GM23248 (cell line): ENCODE data around the gene C1QL3. TPM values are rescaled to one million over a fixed set of nuclear protein-coding genes. Genes with fewer than 3 reads are reported as not detected.

Experiments
- DNase-seq: peaks from one replicate; pipeline ENCODE4 v3.0.0-alpha.2; 2015
- H2AFZ ChIP-seq: fragments of 200-600 bp; sonication (generic); 2 replicates; pipeline ENCODE4 v1.6.1; 2016; ENCODE audit warnings: antibody characterized with exemption
- H3F3A ChIP-seq: fragments of 200-600 bp; sonication (generic); 2 replicates; pipeline ENCODE4 v1.6.1; 2016; ENCODE audit warnings: mild to moderate bottlenecking, antibody characterized with exemption, mixed run types; ENCODE audit not compliant: insufficient read depth
- H3K27ac ChIP-seq: fragments of 200-600 bp; sonication (generic); 2 replicates; pipeline ENCODE4 v1.5.1; 2016; ENCODE audit warnings: mild to moderate bottlenecking
- H3K27me3 ChIP-seq: fragments of 200-600 bp; sonication (generic); replicated peaks from 2 replicates; pipeline ENCODE4 v1.6.1; 2016; ENCODE audit warnings: mild to moderate bottlenecking; ENCODE audit not compliant: insufficient read depth
- H3K36me3 ChIP-seq: fragments of 200-600 bp; sonication (generic); 2 replicates; pipeline ENCODE4 v1.6.1; 2016; ENCODE audit warnings: low read depth, mild to moderate bottlenecking
- H3K4me1 ChIP-seq: fragments of 200-600 bp; sonication (generic); 2 replicates; pipeline ENCODE4 v1.6.1; 2016; ENCODE audit warnings: mild to moderate bottlenecking; ENCODE audit not compliant: insufficient read depth
- H3K4me2 ChIP-seq: fragments of 200-600 bp; sonication (generic); one replicate; pipeline ENCODE4 v1.6.1; 2016; ENCODE audit warnings: mild to moderate bottlenecking; ENCODE audit not compliant: unreplicated experiment
- H3K4me3 ChIP-seq: fragments of 200-600 bp; sonication (generic); 2 replicates; pipeline ENCODE4 v1.5.1; 2016; ENCODE audit warnings: mild to moderate bottlenecking
- H3K79me2 ChIP-seq: fragments of 200-600 bp; sonication (generic); 2 replicates; pipeline ENCODE4 v1.6.1; 2016; ENCODE audit warnings: mild to moderate bottlenecking; ENCODE audit not compliant: insufficient read depth
- H3K9ac ChIP-seq: fragments of 200-600 bp; sonication (generic); 2 replicates; pipeline ENCODE4 v1.6.1; 2016; ENCODE audit warnings: mild to moderate bottlenecking
- H3K9me2 ChIP-seq: fragments of 200-600 bp; sonication (generic); 2 replicates; pipeline ENCODE4 v1.6.1; 2016; ENCODE audit warnings: mixed run types, mild to moderate bottlenecking, moderate library complexity; ENCODE audit not compliant: insufficient read depth
- H3K9me3 ChIP-seq: fragments of 200-600 bp; sonication (generic); one replicate; pipeline ENCODE4 v1.6.1; 2017; ENCODE audit warnings: low read depth
- H4K20me1 ChIP-seq: fragments of 200-600 bp; sonication (generic); 2 replicates; pipeline ENCODE4 v1.6.0; 2016; ENCODE audit not compliant: insufficient read depth
- EZH2 ChIP-seq: fragments of 200-600 bp; sonication (generic); IDR thresholded peaks from 2 replicates; pipeline ENCODE4 v1.6.1; 2018; ENCODE audit warnings: antibody characterized with exemption, mild to moderate bottlenecking; ENCODE audit not compliant: insufficient read depth, poor library complexity, severe bottlenecking
- EZH2phosphoT487 ChIP-seq: fragments of 200-600 bp; sonication (generic); IDR thresholded peaks from 2 replicates; pipeline ENCODE4 v1.6.1; 2018; ENCODE audit warnings: antibody characterized with exemption, moderate library complexity, mild to moderate bottlenecking, low read depth; ENCODE audit not compliant: insufficient read depth
- WGBS, 2 experiments: methylation state at CpG; one replicate each; pipeline ENCODE4 v1.1.6; 2015 to 2017; ENCODE audit warnings: low lambda C conversion rate in 2 of 2, low coverage in 1 of 2; ENCODE audit errors: missing lambda C conversion rate in 2 of 2; 5-methylcytosine and 5-hydroxymethylcytosine counted together
- in situ Hi-C: fragments of 300-500 bp; cut with MboI; formaldehyde crosslinking; loops from 2 replicates; pipeline ENCODE4 v1.15.0; 2020
- polyA plus RNA-seq: library from polyadenylated mRNA; unstranded; fragments of >200 nt; fragmentation: Nextera tagmentation; extraction: Ambion mirVana; gene quantifications from 2 replicates; pipeline ENCODE4 v1.2.1, GENCODE V29; 2016
- total RNA-seq: library from RNA; depleted of rRNA; stranded (reverse); fragments of >200 nt; shearing (Covaris generic); gene quantifications from 2 replicates; pipeline ENCODE4 v1.2.3, GENCODE V29; 2014; rRNA removed

The C1QL3 gene
- not detected in 2 replicates for total RNA-seq
- polyA plus RNA-seq: 0.38 and 0.39 TPM in 2 replicates

GRCh38 chr10:16521311-16522016 is at the start of gene C1QL3:
Gene C1QL3 (minus strand): TSS chr10:16521879. CDS start chr10:16521065, 814 bp downstream.
- Histone ChIP-seq H3K36me3 (no peaks in the 10 kb centered on the region), H3K9me2 (no peaks in the 10 kb centered on the region), H3K9me3 (no peaks in the 10 kb centered on the region), H2AFZ (peak within 1 kb of the TSS; percentile 60), H3K27ac (no peak within 1 kb of the TSS), H3K4me2 (peak within 1 kb of the TSS; percentile 71), H4K20me1 (no peaks in the 10 kb centered on the region), H3K27me3 (peaks cover 18% of the 10 kb centered on the region; the same call in 1 of the 2 replicates), H3K4me1 (no peaks in the 10 kb centered on the region), H3K79me2 (no peaks in the 10 kb centered on the region), H3F3A (no peaks in the 10 kb centered on the region), H3K4me3 (peak within 1 kb of the TSS; percentile 68), H3K9ac (no peak within 1 kb of the TSS)
- 3 to 6% methylated on average over 47 to 61 of the region's 68 CpGs for WGBS, 2 experiments
- in situ Hi-C loops: no loop called here
- TF ChIP-seq EZH2: no peak
- TF ChIP-seq EZH2phosphoT487: no peak
- peak; percentile 64 for DNase-seq

GRCh38 chr10:16570731-16571130 is 49.1 kb upstream of the C1QL3 start:
- TF ChIP-seq EZH2: no peak
- TF ChIP-seq EZH2phosphoT487: no peak
- in situ Hi-C loops: no loop called here
- Histone ChIP-seq H3K9ac (no peak overlapping the region), H3K9me2 (no peaks in the 10 kb centered on the region), H3F3A (no peaks in the 10 kb centered on the region), H3K4me2 (no peak overlapping the region), H3K27ac (no peak overlapping the region), H3K9me3 (no peaks in the 10 kb centered on the region), H2AFZ (no peak overlapping the region), H3K4me1 (no peaks in the 10 kb centered on the region), H4K20me1 (no peaks in the 10 kb centered on the region), H3K36me3 (no peaks in the 10 kb centered on the region), H3K79me2 (no peaks in the 10 kb centered on the region), H3K27me3 (no peaks in the 10 kb centered on the region; the same call in 1 of the 2 replicates), H3K4me3 (no peak overlapping the region)
- WGBS, 2 experiments: 47 to 50% methylated on average over 4 of the region's 4 CpGs
- DNase-seq: no peak

- 54 to 63% methylated on average over 5 to 7 of the region's 7 CpGs for WGBS, 2 experiments
- in situ Hi-C loops: no loop called here
- H3K4me1 ChIP-seq: no peaks in the 10 kb centered on the region
- no peaks in the 10 kb centered on the region for H3K79me2 ChIP-seq
- H2AFZ ChIP-seq: no peak overlapping the region
- no peak overlapping the region for H3K4me2 ChIP-seq
- no peaks in the 10 kb centered on the region; the same call in 1 of the 2 replicates for H3K27me3 ChIP-seq
- H4K20me1 ChIP-seq: no peaks in the 10 kb centered on the region
- H3K9me2 ChIP-seq: no peaks in the 10 kb centered on the region
- no peak overlapping the region for H3K27ac ChIP-seq
- no peak overlapping the region for H3K4me3 ChIP-seq
- H3K9me3 ChIP-seq: no peaks in the 10 kb centered on the region
- no peaks in the 10 kb centered on the region for H3K36me3 ChIP-seq
- TF ChIP-seq EZH2 (no peak), EZH2phosphoT487 (no peak)
- H3F3A ChIP-seq: no peaks in the 10 kb centered on the region
- DNase-seq: no peak
- H3K9ac ChIP-seq: no peak overlapping the region
Observed at GRCh38 chr10:16566202-16566805, 44.6 kb upstream of the C1QL3 start.

- in situ Hi-C loops: no loop called here
- Histone ChIP-seq H3K9me2 (no peaks in the 10 kb centered on the region), H3K9ac (no peak overlapping the region), H3F3A (no peaks in the 10 kb centered on the region), H3K4me1 (no peaks in the 10 kb centered on the region), H3K27ac (no peak overlapping the region), H3K4me2 (no peak overlapping the region), H3K36me3 (no peaks in the 10 kb centered on the region), H3K9me3 (no peaks in the 10 kb centered on the region), H3K4me3 (no peak overlapping the region), H2AFZ (0 out of 2 replicates have a peak overlapping the region, but pooled peaks have one; percentile 14), H4K20me1 (no peaks in the 10 kb centered on the region), H3K27me3 (no peaks in the 10 kb centered on the region; the same call in 1 of the 2 replicates), H3K79me2 (no peaks in the 10 kb centered on the region)
- WGBS, 2 experiments: 15 to 22% methylated on average over 3 of the region's 3 CpGs
- no peak for DNase-seq
- no peak for TF ChIP-seq EZH2phosphoT487
- no peak for TF ChIP-seq EZH2
Observed at GRCh38 chr10:16565604-16566003, 43.9 kb upstream of the C1QL3 start.
